Measurements from ENCODE around the gene GIMAP7. TPM values are rescaled to one million over a fixed set of nuclear protein-coding genes. Genes with fewer than 3 reads are reported as not detected.

GIMAP7 gene
- total RNA-seq, 2 donors from 2014 or later, result 12.6 to 21.4 TPM

GRCh38 chr7:150569245-150569955 lies 54.7 kb downstream of the GIMAP7 start:
- H3K4me3 ChIP-seq, result peak overlapping the region; percentile 69
- ATAC-seq (ENCODE audit: insufficient number of reproducible peaks, low FRiP score, low read depth), result no peak
- TF ChIP-seq, protein P1, sequence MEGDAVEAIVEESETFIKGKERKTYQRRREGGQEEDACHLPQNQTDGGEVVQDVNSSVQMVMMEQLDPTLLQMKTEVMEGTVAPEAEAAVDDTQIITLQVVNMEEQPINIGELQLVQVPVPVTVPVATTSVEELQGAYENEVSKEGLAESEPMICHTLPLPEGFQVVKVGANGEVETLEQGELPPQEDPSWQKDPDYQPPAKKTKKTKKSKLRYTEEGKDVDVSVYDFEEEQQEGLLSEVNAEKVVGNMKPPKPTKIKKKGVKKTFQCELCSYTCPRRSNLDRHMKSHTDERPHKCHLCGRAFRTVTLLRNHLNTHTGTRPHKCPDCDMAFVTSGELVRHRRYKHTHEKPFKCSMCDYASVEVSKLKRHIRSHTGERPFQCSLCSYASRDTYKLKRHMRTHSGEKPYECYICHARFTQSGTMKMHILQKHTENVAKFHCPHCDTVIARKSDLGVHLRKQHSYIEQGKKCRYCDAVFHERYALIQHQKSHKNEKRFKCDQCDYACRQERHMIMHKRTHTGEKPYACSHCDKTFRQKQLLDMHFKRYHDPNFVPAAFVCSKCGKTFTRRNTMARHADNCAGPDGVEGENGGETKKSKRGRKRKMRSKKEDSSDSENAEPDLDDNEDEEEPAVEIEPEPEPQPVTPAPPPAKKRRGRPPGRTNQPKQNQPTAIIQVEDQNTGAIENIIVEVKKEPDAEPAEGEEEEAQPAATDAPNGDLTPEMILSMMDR (IDR thresholded peaks at IDR 0.05), result no peak
- H3K27me3 ChIP-seq (replicated peaks; ENCODE audit: insufficient read depth), result no peaks in the 10 kb centered on the region
- no peak for DNase-seq (ENCODE audit: low spot score)
- H3K9me3 ChIP-seq, result no peaks in the 10 kb centered on the region
- no peaks in the 10 kb centered on the region for H3K36me3 ChIP-seq
- H3K4me1 ChIP-seq (ENCODE audit: control insufficient read depth in 1 of 2, low read depth in 2 of 2), result peaks cover 0 to 4% of the 10 kb centered on the region in 2 donors
- H3K27ac ChIP-seq, result peak overlapping the region in 1 of 2 donors; percentile 30

Other genes with a start within 250 kb of the GIMAP7 start
- 10 to 100 TPM in 1 of 2 donors, 1 to 10 TPM in 1; 4.6 to 10.2 TPM for gene LRRC61, start 191.5 kb upstream of the GIMAP7 start, total RNA-seq
- gene ACTR3C, start 191.3 kb upstream of the GIMAP7 start, total RNA-seq, result 1 to 10 TPM in 1 of 2 donors, under 1 TPM in 1; 0.14 to 6.4 TPM
- 100 to 1,000 TPM in 1 of 2 donors, 10 to 100 TPM in 1; 76.4 to 102 TPM for gene RARRES2, start 173.2 kb upstream of the GIMAP7 start, total RNA-seq
- gene REPIN1, start 146.1 kb upstream of the GIMAP7 start, total RNA-seq, result 10 to 100 TPM; 80.0 to 82.3 TPM
- gene ZNF775, start 135.5 kb upstream of the GIMAP7 start, total RNA-seq, result 10 to 100 TPM in 1 of 2 donors, 1 to 10 TPM in 1; 4.2 to 11.5 TPM
- 10 to 100 TPM in 1 of 2 donors, 1 to 10 TPM in 1; 5.8 to 13.4 TPM for gene GIMAP8, start 64.2 kb upstream of the GIMAP7 start, total RNA-seq
- gene GIMAP4, start 52.5 kb downstream of the GIMAP7 start, total RNA-seq, result 10 to 100 TPM; 12.3 to 29.3 TPM
- gene GIMAP6, start 117.5 kb downstream of the GIMAP7 start, total RNA-seq, result 10 to 100 TPM; 20.3 to 41.1 TPM
- 10 to 100 TPM in 1 of 2 donors, 1 to 10 TPM in 1; 5.9 to 18.0 TPM for gene GIMAP2, start 170.8 kb downstream of the GIMAP7 start, total RNA-seq
- 1 to 10 TPM; 4.2 to 7.8 TPM for gene GIMAP1, start 201.7 kb downstream of the GIMAP7 start, total RNA-seq
- gene GIMAP5, start 222.5 kb downstream of the GIMAP7 start, total RNA-seq, result 10 to 100 TPM; 35.9 to 55.0 TPM